Effector memory CD4-positive, alpha-beta T cell (primary cell): ENCODE data around the gene LDLRAD4.

ENCODE experiments used
- DNase-seq, 3 donors: peaks; one replicate each; pipeline ENCODE4 v3.0.0-alpha.2; 2020
- H3K27ac ChIP-seq: 2 replicates; pipeline ENCODE4 v1.7.0; 2013; ENCODE audit warnings: mild to moderate bottlenecking, low read length, moderate library complexity; ENCODE audit not compliant: insufficient read depth, poor library complexity, severe bottlenecking
- H3K27me3 ChIP-seq: replicated peaks from 2 replicates; pipeline ENCODE4 v1.7.0; 2013; ENCODE audit warnings: mild to moderate bottlenecking, low read length; ENCODE audit not compliant: insufficient read depth, control insufficient read depth, poor library complexity, severe bottlenecking
- H3K36me3 ChIP-seq: 2 replicates; pipeline ENCODE4 v1.7.0; 2013; ENCODE audit warnings: mild to moderate bottlenecking, low read length, moderate library complexity; ENCODE audit not compliant: control insufficient read depth, insufficient read depth
- H3K4me1 ChIP-seq: 2 replicates; pipeline ENCODE4 v1.7.0; 2013; ENCODE audit warnings: low read length, mild to moderate bottlenecking; ENCODE audit not compliant: control insufficient read depth, insufficient read depth, poor library complexity, severe bottlenecking
- H3K4me3 ChIP-seq: 2 replicates; pipeline ENCODE4 v1.7.0; 2013; ENCODE audit warnings: low read length, low read depth, mild to moderate bottlenecking; ENCODE audit not compliant: insufficient read depth, poor library complexity, severe bottlenecking
- H3K9me3 ChIP-seq: 2 replicates; pipeline ENCODE4 v1.7.0; 2013; ENCODE audit warnings: mild to moderate bottlenecking, low read length, moderate library complexity; ENCODE audit not compliant: control insufficient read depth

Gene LDLRAD4

DNA sequence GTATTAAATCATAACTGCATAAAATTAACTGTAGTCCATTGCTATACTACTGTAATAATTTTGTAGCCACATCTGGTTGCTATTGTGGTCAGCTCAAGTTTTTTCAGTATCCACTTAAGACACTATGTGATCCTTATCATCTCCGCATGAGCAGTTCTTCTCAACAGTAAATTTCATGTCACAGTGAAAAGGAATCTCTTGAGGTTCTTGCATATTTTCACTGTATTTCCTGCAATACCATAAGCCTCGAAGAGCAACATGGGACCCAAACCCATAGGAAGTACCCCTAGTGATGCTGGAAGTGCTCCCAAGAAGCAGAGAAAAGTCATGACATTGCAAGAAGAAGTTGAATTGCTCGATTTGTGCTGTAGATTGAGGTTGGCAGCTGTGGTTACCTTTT, 86.7 kb downstream of the LDLRAD4 start:
- H3K27ac ChIP-seq = no peak overlapping the region
- no peak overlapping the region for H3K4me3 ChIP-seq
- DNase-seq = no peak
- H3K27me3 ChIP-seq = no peaks in the 10 kb centered on the region
- no peaks in the 10 kb centered on the region for H3K36me3 ChIP-seq
- H3K4me1 ChIP-seq = no peaks in the 10 kb centered on the region
- no peaks in the 10 kb centered on the region for H3K9me3 ChIP-seq

DNA sequence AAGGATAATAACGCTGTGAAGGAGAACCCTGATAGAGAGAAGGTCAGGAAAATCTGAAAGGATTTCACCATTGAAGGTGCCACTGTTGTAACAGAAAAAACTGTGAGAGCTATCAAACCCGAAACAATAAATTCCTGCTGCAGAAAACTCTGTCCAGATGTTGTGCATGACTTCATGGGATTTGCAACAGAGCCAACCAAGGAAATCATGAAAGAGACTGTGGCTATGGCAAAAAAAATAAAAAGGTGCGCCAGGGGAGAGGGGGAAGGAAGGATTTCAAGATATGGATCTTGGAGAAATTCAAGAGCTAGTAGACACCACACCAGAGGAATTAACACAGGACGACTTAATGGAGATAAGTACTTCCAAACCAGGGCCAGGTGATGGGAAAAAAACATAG, 88.0 kb downstream of the LDLRAD4 start:
- no peaks in the 10 kb centered on the region for H3K9me3 ChIP-seq
- no peak for DNase-seq
- no peaks in the 10 kb centered on the region for H3K36me3 ChIP-seq
- H3K27me3 ChIP-seq = no peaks in the 10 kb centered on the region
- H3K4me1 ChIP-seq = no peaks in the 10 kb centered on the region
- no peak overlapping the region for H3K27ac ChIP-seq
- no peak overlapping the region for H3K4me3 ChIP-seq

DNA sequence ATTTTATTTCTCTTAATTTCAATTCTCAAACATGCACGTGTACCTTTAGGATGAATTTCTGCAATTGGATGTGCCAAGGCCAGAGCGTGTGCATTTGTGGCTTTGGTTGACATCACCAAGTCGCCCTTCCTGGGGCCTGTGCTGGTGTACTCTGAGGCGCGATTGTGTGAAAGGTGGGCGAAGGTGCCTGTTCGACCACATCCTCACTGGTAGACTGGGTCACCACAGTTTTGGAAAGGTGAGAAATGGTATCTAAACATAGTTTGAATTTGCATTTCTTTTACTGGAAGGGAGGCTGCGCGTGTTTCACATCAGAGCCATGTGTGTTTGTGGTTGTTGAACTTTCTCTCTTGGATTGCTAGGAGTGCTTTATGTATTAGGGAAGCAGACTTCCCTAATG, 89.8 kb downstream of the LDLRAD4 start:
- Histone ChIP-seq H3K27me3 (no peaks in the 10 kb centered on the region), H3K27ac (no peak overlapping the region), H3K9me3 (no peaks in the 10 kb centered on the region), H3K4me1 (no peaks in the 10 kb centered on the region), H3K4me3 (no peak overlapping the region), H3K36me3 (no peaks in the 10 kb centered on the region)
- DNase-seq = no peak

DNA sequence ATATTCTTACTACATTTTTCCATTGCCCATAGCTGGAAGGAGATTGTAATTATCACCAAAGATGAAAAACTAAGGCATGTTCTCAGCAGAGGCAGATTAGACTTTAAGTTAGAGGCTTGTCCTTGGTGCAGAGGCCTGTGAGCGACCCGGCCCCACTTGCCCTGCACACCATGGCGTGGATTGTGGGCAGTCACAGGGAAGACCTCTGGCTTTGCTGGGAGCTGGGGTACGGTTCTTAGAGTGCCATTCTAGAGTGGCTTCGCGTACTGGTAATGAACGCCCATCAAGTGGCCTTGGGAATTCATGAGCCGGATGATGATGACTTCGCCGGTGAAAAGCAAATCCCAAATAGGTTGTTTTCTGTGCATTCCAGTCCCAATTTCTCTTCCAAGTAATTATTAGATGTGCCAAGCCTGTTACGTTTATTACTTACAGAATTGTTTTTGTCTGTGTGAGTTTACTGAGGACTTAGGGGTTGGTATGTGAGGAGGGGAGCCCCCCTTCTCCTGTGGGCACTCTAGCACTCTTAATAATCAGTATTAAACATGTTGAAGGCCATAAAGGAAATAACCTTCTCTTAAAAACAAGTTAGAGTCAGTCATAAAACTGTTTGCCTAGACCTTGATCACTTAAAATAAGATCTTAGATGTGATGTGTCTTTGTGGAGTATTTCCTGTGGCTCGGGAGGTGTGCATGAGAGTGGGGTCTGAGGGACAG, 90.6 kb downstream of the LDLRAD4 start:
- Histone ChIP-seq H3K9me3 (no peaks in the 10 kb centered on the region), H3K27me3 (no peaks in the 10 kb centered on the region), H3K4me3 (no peak overlapping the region), H3K27ac (no peak overlapping the region), H3K4me1 (no peaks in the 10 kb centered on the region), H3K36me3 (no peaks in the 10 kb centered on the region)
- no peak for DNase-seq

DNA sequence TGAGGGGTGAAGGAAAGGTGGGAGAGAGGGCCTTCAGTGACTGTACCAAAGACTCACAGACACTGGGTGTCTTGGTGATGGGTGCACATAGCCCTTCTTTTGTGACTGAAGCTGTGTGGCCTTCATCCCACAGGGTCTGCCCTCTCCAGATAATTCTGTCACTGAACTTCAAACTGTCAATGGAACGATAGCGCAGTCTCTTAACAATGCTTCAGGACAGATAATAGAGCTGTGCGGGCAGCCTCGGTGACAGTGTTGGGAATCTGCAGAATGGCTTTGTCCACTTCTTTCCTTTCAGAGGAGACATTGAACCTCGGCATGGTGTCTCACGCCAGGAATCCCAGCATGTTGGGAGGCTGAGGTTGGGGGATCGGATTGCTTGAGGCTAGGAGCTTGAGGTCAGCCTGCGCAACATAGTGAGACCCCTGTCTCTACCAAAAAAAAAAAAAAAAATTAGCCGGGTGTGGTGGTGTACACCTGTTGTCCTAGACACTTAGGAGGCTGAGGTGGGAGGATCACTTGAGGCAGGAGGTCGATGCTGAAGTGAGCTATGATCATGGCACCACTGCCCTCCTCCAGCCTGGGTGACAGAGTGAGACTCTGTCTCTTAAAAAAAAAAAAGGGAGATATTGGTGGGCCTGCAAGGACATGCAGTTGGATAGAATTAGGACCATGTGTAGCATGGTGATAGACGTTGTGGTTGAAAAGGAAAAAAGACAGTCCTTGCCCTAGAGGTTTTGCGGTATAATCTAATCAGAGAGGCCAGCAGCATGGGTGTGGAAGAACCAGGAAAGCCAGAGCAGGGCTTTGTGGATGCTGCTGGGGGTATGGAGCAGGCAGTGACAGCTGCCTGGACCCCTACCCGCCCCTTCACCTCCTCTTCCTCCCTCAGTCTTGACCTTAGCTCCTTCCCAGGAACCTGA, 91.4 kb downstream of the LDLRAD4 start:
- no peak overlapping the region for H3K4me3 ChIP-seq
- H3K36me3 ChIP-seq = no peaks in the 10 kb centered on the region
- no peak overlapping the region for H3K27ac ChIP-seq
- no peak for DNase-seq
- no peaks in the 10 kb centered on the region for H3K9me3 ChIP-seq
- no peaks in the 10 kb centered on the region for H3K4me1 ChIP-seq
- H3K27me3 ChIP-seq = no peaks in the 10 kb centered on the region

- no peaks in the 10 kb centered on the region for H3K36me3 ChIP-seq
- H3K4me1 ChIP-seq = no peaks in the 10 kb centered on the region
- no peaks in the 10 kb centered on the region for H3K9me3 ChIP-seq
- H3K4me3 ChIP-seq = no peak overlapping the region
- no peaks in the 10 kb centered on the region for H3K27me3 ChIP-seq
- no peak overlapping the region for H3K27ac ChIP-seq
- no peak for DNase-seq
Observed at GRCh38 chr18:13311193-13311592, 92.6 kb downstream of the LDLRAD4 start.

DNA sequence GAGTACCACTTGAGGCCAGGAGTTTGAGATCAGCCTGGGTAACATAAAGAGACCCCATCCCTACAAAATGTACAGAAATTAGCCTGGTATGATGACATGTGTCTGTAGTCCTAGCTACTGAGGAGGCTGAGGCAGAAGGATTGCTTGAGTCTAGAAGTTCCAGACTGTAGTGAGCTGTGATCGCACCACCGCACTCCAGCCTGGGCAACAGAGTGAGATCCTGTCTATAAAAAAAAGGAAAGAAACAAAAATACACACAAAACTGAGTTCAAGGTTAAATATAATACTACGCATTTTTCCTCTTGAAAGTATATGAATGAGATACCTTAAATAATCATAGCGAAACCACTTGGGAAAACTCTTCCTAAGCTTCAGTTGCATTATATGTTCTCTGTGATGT, 94.0 kb downstream of the LDLRAD4 start:
- no peak overlapping the region for H3K27ac ChIP-seq
- no peaks in the 10 kb centered on the region for H3K9me3 ChIP-seq
- H3K4me3 ChIP-seq = no peak overlapping the region
- H3K4me1 ChIP-seq = no peaks in the 10 kb centered on the region
- DNase-seq = no peak
- H3K36me3 ChIP-seq = no peaks in the 10 kb centered on the region
- H3K27me3 ChIP-seq = no peaks in the 10 kb centered on the region

DNA sequence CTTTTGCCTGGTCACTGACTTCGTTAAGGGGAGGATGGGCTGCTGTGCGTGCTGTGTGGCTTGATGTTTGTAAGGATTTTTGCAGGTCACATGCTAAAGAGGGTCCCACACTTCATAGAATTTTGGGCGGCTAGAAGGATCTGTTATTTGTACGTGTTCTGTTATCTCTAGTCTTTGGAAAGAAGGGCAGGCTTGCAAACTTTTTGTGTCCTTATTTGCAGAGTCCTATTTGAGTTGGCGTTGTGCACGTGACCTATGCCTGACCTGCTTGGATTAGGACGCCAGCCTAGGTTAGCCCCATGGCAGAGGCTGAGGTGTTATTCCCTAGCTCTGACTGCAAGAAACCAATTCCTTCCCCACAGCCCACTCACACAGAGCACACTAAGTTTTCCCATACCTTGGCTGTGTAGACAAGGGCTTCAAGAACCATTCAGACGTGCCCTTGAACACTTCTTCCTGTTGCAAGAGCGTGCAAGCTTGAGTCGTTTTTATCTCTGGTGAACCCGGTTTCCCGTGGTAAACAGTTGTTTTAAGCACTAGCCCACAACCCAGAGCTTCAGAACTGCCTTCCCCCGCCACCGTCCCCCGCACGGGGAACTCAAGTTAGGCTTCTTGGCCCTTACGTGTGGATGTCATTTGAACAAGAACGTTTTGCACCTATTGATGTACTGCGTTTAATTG, 94.6 kb downstream of the LDLRAD4 start:
- H3K9me3 ChIP-seq = no peaks in the 10 kb centered on the region
- H3K4me3 ChIP-seq = no peak overlapping the region
- DNase-seq = no peak
- no peak overlapping the region for H3K27ac ChIP-seq
- no peaks in the 10 kb centered on the region for H3K4me1 ChIP-seq
- H3K27me3 ChIP-seq = no peaks in the 10 kb centered on the region
- H3K36me3 ChIP-seq = no peaks in the 10 kb centered on the region

GRCh38 chr18:13315000-13315399, 96.4 kb downstream of the LDLRAD4 start:
- no peak overlapping the region for H3K4me3 ChIP-seq
- no peaks in the 10 kb centered on the region for H3K9me3 ChIP-seq
- no peaks in the 10 kb centered on the region for H3K4me1 ChIP-seq
- H3K36me3 ChIP-seq = no peaks in the 10 kb centered on the region
- H3K27me3 ChIP-seq = no peaks in the 10 kb centered on the region
- no peak for DNase-seq
- no peak overlapping the region for H3K27ac ChIP-seq

DNA sequence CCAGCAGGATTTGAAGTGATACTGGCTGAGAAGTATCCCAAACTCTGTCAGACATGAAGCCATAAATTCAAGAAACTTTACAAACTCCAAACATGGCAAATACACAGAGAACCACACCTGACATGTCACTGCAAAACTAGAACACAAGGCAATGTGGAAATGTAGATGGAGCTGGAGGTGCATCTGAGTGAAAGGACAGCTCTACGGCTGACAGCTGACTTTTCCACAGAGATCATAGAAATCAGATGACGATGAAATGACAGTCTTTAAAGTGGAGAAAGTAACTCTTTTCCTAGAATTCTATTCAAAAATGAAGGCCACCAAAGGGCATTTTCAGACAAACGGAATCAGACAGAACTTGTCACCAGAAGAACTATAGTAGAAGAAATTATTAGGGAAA, 97.5 kb downstream of the LDLRAD4 start:
- H3K4me1 ChIP-seq = no peaks in the 10 kb centered on the region
- no peaks in the 10 kb centered on the region for H3K36me3 ChIP-seq
- no peak for DNase-seq
- no peaks in the 10 kb centered on the region for H3K9me3 ChIP-seq
- no peaks in the 10 kb centered on the region for H3K27me3 ChIP-seq
- H3K4me3 ChIP-seq = no peak overlapping the region
- no peak overlapping the region for H3K27ac ChIP-seq
